ENCODE measurements around the gene DUSP11. TPM values are rescaled to one million over a fixed set of nuclear protein-coding genes. Genes with fewer than 3 reads are reported as not detected.

The DUSP11 gene
- total and polyA plus RNA-seq, 2 of the 13 experiments (the other 11 are each of a cell fraction or from before 2014, with no cell fraction given), result 30.5 to 36.2 TPM

DNA sequence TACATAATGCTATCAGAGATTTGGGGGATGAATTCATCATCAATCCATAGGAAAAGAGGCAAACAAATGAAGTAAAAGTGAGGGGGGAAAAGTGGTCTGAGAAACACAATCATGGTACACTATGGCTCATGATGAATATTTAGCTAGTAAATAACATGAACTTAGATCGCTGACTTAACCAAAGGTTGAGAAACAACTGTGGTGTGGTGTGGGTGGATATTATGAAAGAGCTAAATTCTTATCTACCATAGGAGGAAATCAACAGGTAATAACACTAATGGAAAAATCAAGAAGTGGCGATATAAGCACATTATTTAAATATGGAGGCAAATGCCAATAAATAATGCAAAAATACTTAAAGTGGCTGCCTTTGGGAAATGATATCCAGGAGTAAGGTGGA lies 30.6 kb downstream of the DUSP11 start:
- ATAC-seq (no peak), FAIRE-seq (no peak), DNase-seq (ENCODE audit: low spot score) (no peak)
- H3K9me3 ChIP-seq (ENCODE audit: low read length), result peaks cover 4% of the 10 kb centered on the region; the same call in 1 of the 2 replicates
- BruUV-seq (replicated peaks), result no TSS peak
- H3K4me1 ChIP-seq (ENCODE audit: insufficient read depth, low read length), result no peaks in the 10 kb centered on the region
- H3K27ac ChIP-seq (ENCODE audit: extremely low read length, insufficient read depth, low read length), result no peak overlapping the region
- no peak overlapping the region for H2AFZ ChIP-seq (ENCODE audit: low read length)
- ChIA-PET POLR2A (no interaction called here), CTCF (ENCODE audit: low intra/inter-chr PET ratio, low total read pairs) (no interaction called here)
- no peak overlapping the region for H3K4me2 ChIP-seq (ENCODE audit: low read depth, low read length)
- intact Hi-C loops (cut with micrococcal nuclease; ENCODE audit: unreplicated experiment), result no loop called here
- 95% methylated on average over 2 of the region's 2 CpGs for WGBS (ENCODE audit: low lambda C conversion rate)
- no peaks in the 10 kb centered on the region for H3K79me2 ChIP-seq (ENCODE audit: insufficient read depth, low read length)
- H3K36me3 ChIP-seq (replicated peaks in 1 of 2; ENCODE audit: control insufficient read depth in 1 of 2, insufficient read depth in 2 of 2, low read length in 2 of 2), result peaks cover 5 to 7% of the 10 kb centered on the region in 2 experiments
- H4K20me1 ChIP-seq (ENCODE audit: insufficient read depth, low read length), result no peaks in the 10 kb centered on the region
- no peak overlapping the region for H3K9ac ChIP-seq (ENCODE audit: insufficient read depth, low read depth, low read length)
- in situ Hi-C loops (cut with HindIII; ENCODE audit: extremely low pct_ligation_motif_present, low pct_unique_long_range_greater_than_20kb), result no loop called here
- H3K27me3 ChIP-seq (ENCODE audit: control insufficient read depth in 1 of 2, insufficient read depth in 2 of 2, low read length in 2 of 2), result no peaks in the 10 kb centered on the region
- H3K4me3 ChIP-seq (replicated peaks in 1 of 3; ENCODE audit: insufficient read depth in 1 of 3, low read depth in 2 of 3, low read length in 3 of 3), result no peak overlapping the region
- TF ChIP-seq SP5 (CRISPR knock-in tag; IDR thresholded peaks at IDR 0.05; ENCODE audit: borderline replicate concordance, low read depth) (no peak), FOSL1 (CRISPR knock-in tag; IDR thresholded peaks at IDR 0.05; ENCODE audit: borderline replicate concordance) (no peak), PLRG1 (conservative IDR thresholded peaks at IDR 0.05) (no peak), ZKSCAN5 (CRISPR knock-in tag; IDR thresholded peaks at IDR 0.05) (no peak), ZNF451 (CRISPR knock-in tag; IDR thresholded peaks at IDR 0.05) (no peak), FOXO1 (CRISPR knock-in tag; IDR thresholded peaks at IDR 0.05) (no peak), RARA (CRISPR knock-in tag; IDR thresholded peaks at IDR 0.05) (no peak)
- TF ChIP-seq, protein P1, sequence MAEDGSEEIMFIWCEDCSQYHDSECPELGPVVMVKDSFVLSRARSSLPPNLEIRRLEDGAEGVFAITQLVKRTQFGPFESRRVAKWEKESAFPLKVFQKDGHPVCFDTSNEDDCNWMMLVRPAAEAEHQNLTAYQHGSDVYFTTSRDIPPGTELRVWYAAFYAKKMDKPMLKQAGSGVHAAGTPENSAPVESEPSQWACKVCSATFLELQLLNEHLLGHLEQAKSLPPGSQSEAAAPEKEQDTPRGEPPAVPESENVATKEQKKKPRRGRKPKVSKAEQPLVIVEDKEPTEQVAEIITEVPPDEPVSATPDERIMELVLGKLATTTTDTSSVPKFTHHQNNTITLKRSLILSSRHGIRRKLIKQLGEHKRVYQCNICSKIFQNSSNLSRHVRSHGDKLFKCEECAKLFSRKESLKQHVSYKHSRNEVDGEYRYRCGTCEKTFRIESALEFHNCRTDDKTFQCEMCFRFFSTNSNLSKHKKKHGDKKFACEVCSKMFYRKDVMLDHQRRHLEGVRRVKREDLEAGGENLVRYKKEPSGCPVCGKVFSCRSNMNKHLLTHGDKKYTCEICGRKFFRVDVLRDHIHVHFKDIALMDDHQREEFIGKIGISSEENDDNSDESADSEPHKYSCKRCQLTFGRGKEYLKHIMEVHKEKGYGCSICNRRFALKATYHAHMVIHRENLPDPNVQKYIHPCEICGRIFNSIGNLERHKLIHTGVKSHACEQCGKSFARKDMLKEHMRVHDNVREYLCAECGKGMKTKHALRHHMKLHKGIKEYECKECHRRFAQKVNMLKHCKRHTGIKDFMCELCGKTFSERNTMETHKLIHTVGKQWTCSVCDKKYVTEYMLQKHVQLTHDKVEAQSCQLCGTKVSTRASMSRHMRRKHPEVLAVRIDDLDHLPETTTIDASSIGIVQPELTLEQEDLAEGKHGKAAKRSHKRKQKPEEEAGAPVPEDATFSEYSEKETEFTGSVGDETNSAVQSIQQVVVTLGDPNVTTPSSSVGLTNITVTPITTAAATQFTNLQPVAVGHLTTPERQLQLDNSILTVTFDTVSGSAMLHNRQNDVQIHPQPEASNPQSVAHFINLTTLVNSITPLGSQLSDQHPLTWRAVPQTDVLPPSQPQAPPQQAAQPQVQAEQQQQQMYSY (CRISPR knock-in tag; IDR thresholded peaks at IDR 0.05), result no peak
- TF ChIP-seq, protein P2, sequence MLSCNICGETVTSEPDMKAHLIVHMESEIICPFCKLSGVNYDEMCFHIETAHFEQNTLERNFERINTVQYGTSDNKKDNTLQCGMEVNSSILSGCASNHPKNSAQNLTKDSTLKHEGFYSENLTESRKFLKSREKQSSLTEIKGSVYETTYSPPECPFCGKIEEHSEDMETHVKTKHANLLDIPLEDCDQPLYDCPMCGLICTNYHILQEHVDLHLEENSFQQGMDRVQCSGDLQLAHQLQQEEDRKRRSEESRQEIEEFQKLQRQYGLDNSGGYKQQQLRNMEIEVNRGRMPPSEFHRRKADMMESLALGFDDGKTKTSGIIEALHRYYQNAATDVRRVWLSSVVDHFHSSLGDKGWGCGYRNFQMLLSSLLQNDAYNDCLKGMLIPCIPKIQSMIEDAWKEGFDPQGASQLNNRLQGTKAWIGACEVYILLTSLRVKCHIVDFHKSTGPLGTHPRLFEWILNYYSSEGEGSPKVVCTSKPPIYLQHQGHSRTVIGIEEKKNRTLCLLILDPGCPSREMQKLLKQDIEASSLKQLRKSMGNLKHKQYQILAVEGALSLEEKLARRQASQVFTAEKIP (CRISPR knock-in tag; IDR thresholded peaks at IDR 0.05; ENCODE audit: borderline replicate concordance), result no peak
